HPDE6-E6E7 (cell line): Measurements from ENCODE around the gene TGFB2.

Experiments
- DNase-seq: peaks from one replicate; pipeline ENCODE4 v3.0.0; 2011; ENCODE audit warnings: missing footprints; ENCODE audit errors: extremely low spot score

The TGFB2 gene

GRCh38 chr1:218332416-218332815 lies 12.7 kb upstream of the TGFB2 start:
- no peak for DNase-seq

- no peak for DNase-seq
Observed at GRCh38 chr1:218336328-218336727, 8.8 kb upstream of the TGFB2 start.

GRCh38 chr1:218339267-218339831 lies 5.8 kb upstream of the TGFB2 start:
- no peak for DNase-seq

- no peak for DNase-seq
Observed at GRCh38 chr1:218341325-218341724, 3.8 kb upstream of the TGFB2 start.

GRCh38 chr1:218342091-218342490 lies 3.0 kb upstream of the TGFB2 start:
- no peak for DNase-seq

GRCh38 chr1:218345673-218346390 lies 696 bp downstream of the TGFB2 start:
- DNase-seq: peak; percentile 32

- DNase-seq: no peak
Observed at GRCh38 chr1:218346391-218347204, 1.5 kb downstream of the TGFB2 start.

- DNase-seq: no peak
Observed at GRCh38 chr1:218347336-218347722, 2.2 kb downstream of the TGFB2 start.

GRCh38 chr1:218347723-218348627 lies 2.8 kb downstream of the TGFB2 start:
- no peak for DNase-seq

- DNase-seq: no peak
Observed at GRCh38 chr1:218348628-218349071, 3.5 kb downstream of the TGFB2 start.

- DNase-seq: no peak
Observed at GRCh38 chr1:218349348-218350034, 4.4 kb downstream of the TGFB2 start.

- DNase-seq: no peak
Observed at GRCh38 chr1:218350035-218350525, 4.9 kb downstream of the TGFB2 start.

- no peak for DNase-seq
Observed at GRCh38 chr1:218350801-218351266, 5.7 kb downstream of the TGFB2 start.

GRCh38 chr1:218351391-218352074 lies 6.4 kb downstream of the TGFB2 start:
- no peak for DNase-seq

- no peak for DNase-seq
Observed at GRCh38 chr1:218352075-218352438, 6.9 kb downstream of the TGFB2 start.

GRCh38 chr1:218353656-218354055 lies 8.5 kb downstream of the TGFB2 start:
- DNase-seq: no peak

- no peak for DNase-seq
Observed at GRCh38 chr1:218355278-218355677, 10.1 kb downstream of the TGFB2 start.

GRCh38 chr1:218357211-218357892 lies 12.2 kb downstream of the TGFB2 start:
- DNase-seq: no peak

GRCh38 chr1:218357893-218358232 lies 12.7 kb downstream of the TGFB2 start:
- DNase-seq: no peak
